CD8-positive, alpha-beta memory T cell (primary cell): ENCODE results near the gene C16orf78. TPM values are rescaled to one million over a fixed set of nuclear protein-coding genes. Genes with fewer than 3 reads are reported as not detected.

ENCODE experiments used
- CTCF ChIA-PET: fragments of 350-600 bp; sonication (Branson Sonifier 250); formaldehyde crosslinking; loops from one replicate; lab custom pipeline; 2021; ENCODE audit warnings: antibody characterized with exemption; lab: Charles Lee
- POLR2A ChIA-PET: fragments of 350-600 bp; sonication (Branson Sonifier 250); formaldehyde crosslinking; loops from one replicate; lab custom pipeline; 2021; ENCODE audit warnings: antibody characterized with exemption; lab: Charles Lee
- DNase-seq, 5 donors: peaks; one replicate each; pipeline versions ENCODE4 v3.0.0 to v3.0.0-alpha.2; 2020 to 2022; ENCODE audit warnings: mixed read lengths in 1 of 5
- H3K27ac ChIP-seq: one replicate; pipeline ENCODE4 v1.7.0; 2013; ENCODE audit warnings: low read depth, mild to moderate bottlenecking, low read length, moderate library complexity
- H3K27me3 ChIP-seq: 2 replicates; pipeline ENCODE4 v1.7.0; 2013; ENCODE audit warnings: low read length, mild to moderate bottlenecking; ENCODE audit not compliant: insufficient read depth, poor library complexity, severe bottlenecking
- H3K36me3 ChIP-seq: 2 replicates; pipeline ENCODE4 v1.7.0; 2013; ENCODE audit warnings: mild to moderate bottlenecking, low read length, moderate library complexity; ENCODE audit not compliant: insufficient read depth
- H3K4me1 ChIP-seq: 2 replicates; pipeline ENCODE4 v1.7.0; 2013; ENCODE audit warnings: mild to moderate bottlenecking, low read length, moderate library complexity; ENCODE audit not compliant: insufficient read depth
- H3K4me3 ChIP-seq: 2 replicates; pipeline ENCODE4 v1.7.0; 2013; ENCODE audit warnings: mild to moderate bottlenecking, low read length
- H3K9me3 ChIP-seq: 2 replicates; pipeline ENCODE4 v1.7.0; 2013; ENCODE audit warnings: mild to moderate bottlenecking, low read length
- H3K27ac Mint-ChIP-seq, 8 donors: one replicate each; pipeline ENCODE4 v1.8.0; 2020 to 2021; ENCODE audit warnings: mixed read lengths in 8 of 8, mild to moderate bottlenecking in 6 of 8, inconsistent platforms in 3 of 8, moderate library complexity in 3 of 8
- H3K27me3 Mint-ChIP-seq, 2 donors: one replicate each; pipeline ENCODE4 v1.8.0; 2020 to 2021; ENCODE audit warnings: mixed read lengths in 2 of 2, mild to moderate bottlenecking in 1 of 2, moderate library complexity in 1 of 2
- H3K36me3 Mint-ChIP-seq, 3 donors: one replicate each; pipeline ENCODE4 v1.8.0; 2020 to 2021; ENCODE audit warnings: mixed read lengths in 3 of 3, inconsistent platforms in 1 of 3, mild to moderate bottlenecking in 1 of 3
- H3K4me1 Mint-ChIP-seq, 3 donors: one replicate each; pipeline ENCODE4 v1.8.0; 2020 to 2021; ENCODE audit warnings: mixed read lengths in 3 of 3, inconsistent platforms in 1 of 3, mild to moderate bottlenecking in 1 of 3
- H3K4me3 Mint-ChIP-seq, 7 donors: one replicate each; pipeline ENCODE4 v1.8.0; 2020 to 2021; ENCODE audit warnings: mixed read lengths in 7 of 7, mild to moderate bottlenecking in 6 of 7, moderate library complexity in 4 of 7, inconsistent platforms in 2 of 7
- H3K9me3 Mint-ChIP-seq, 5 donors: one replicate each; pipeline ENCODE4 v1.8.0; 2020 to 2022; ENCODE audit warnings: mixed read lengths in 5 of 5, mild to moderate bottlenecking in 3 of 5, moderate library complexity in 2 of 5, inconsistent platforms in 1 of 5
- polyA plus RNA-seq: library from polyadenylated mRNA; unstranded; fragments of 300-500 nt; fragmentation: Illumina TruSeq; gene quantifications from one replicate; pipeline ENCODE4 v1.2.3, GENCODE V29; 2021
- total RNA-seq, 2 experiments: library from RNA; stranded (reverse); gene quantifications; one replicate each; pipeline ENCODE4 v1.2.3, GENCODE V29; 2021

The C16orf78 gene
- total and polyA plus RNA-seq, 3 experiments from 2014 or later: not detected

- no peaks in the 10 kb centered on the region for H3K4me1 ChIP-seq
- no peak for DNase-seq
- H3K9me3 Mint-ChIP-seq: no peaks in the 10 kb centered on the region
- no peak overlapping the region for H3K27ac ChIP-seq
- no peaks in the 10 kb centered on the region for H3K4me1 Mint-ChIP-seq
- H3K27ac Mint-ChIP-seq: peak overlapping the region in 1 of 8 donors; percentile 68
- H3K27me3 ChIP-seq: no peaks in the 10 kb centered on the region
- H3K4me3 ChIP-seq: no peak overlapping the region
- ChIA-PET POLR2A (no interaction called here), CTCF (no interaction called here)
- no peaks in the 10 kb centered on the region for H3K36me3 Mint-ChIP-seq
- no peaks in the 10 kb centered on the region for H3K9me3 ChIP-seq
- peaks cover 12 to 20% of the 10 kb centered on the region in 2 donors for H3K27me3 Mint-ChIP-seq
- no peaks in the 10 kb centered on the region for H3K36me3 ChIP-seq
- no peak overlapping the region for H3K4me3 Mint-ChIP-seq
These were observed 37.0 kb upstream of the C16orf78 start for GRCh38 chr16:49336581-49336980.

- Histone ChIP-seq H3K4me1 (no peaks in the 10 kb centered on the region), H3K36me3 (no peaks in the 10 kb centered on the region), H3K4me3 (no peak overlapping the region), H3K27ac (no peak overlapping the region), H3K9me3 (no peaks in the 10 kb centered on the region), H3K27me3 (no peaks in the 10 kb centered on the region)
- ChIA-PET CTCF (no interaction called here), POLR2A (no interaction called here)
- Mint-ChIP-seq H3K27me3 (peaks cover 14 to 20% of the 10 kb centered on the region in 2 donors), H3K36me3 (no peaks in the 10 kb centered on the region), H3K9me3 (no peaks in the 10 kb centered on the region), H3K4me1 (no peaks in the 10 kb centered on the region), H3K4me3 (no peak overlapping the region), H3K27ac (no peak overlapping the region)
- no peak for DNase-seq
These were observed 35.7 kb upstream of the C16orf78 start for GRCh38 chr16:49337814-49338350.

GRCh38 chr16:49338611-49339265 lies 34.9 kb upstream of the C16orf78 start:
- no peak overlapping the region for H3K4me3 Mint-ChIP-seq
- H3K36me3 Mint-ChIP-seq: no peaks in the 10 kb centered on the region
- no peak for DNase-seq
- no peaks in the 10 kb centered on the region for H3K4me1 Mint-ChIP-seq
- H3K27me3 Mint-ChIP-seq: peaks cover 14 to 20% of the 10 kb centered on the region in 2 donors
- Histone ChIP-seq H3K36me3 (no peaks in the 10 kb centered on the region), H3K4me1 (no peaks in the 10 kb centered on the region), H3K27me3 (no peaks in the 10 kb centered on the region), H3K27ac (no peak overlapping the region), H3K4me3 (no peak overlapping the region), H3K9me3 (no peaks in the 10 kb centered on the region)
- CTCF ChIA-PET: no interaction called here
- POLR2A ChIA-PET: no interaction called here
- no peak overlapping the region for H3K27ac Mint-ChIP-seq
- H3K9me3 Mint-ChIP-seq: no peaks in the 10 kb centered on the region

GRCh38 chr16:49340466-49340865 lies 33.1 kb upstream of the C16orf78 start:
- no peaks in the 10 kb centered on the region for H3K27me3 ChIP-seq
- H3K4me1 ChIP-seq: no peaks in the 10 kb centered on the region
- Mint-ChIP-seq H3K27me3 (peaks cover 14 to 20% of the 10 kb centered on the region in 2 donors), H3K4me3 (no peak overlapping the region), H3K9me3 (no peaks in the 10 kb centered on the region), H3K36me3 (no peaks in the 10 kb centered on the region), H3K27ac (no peak overlapping the region), H3K4me1 (no peaks in the 10 kb centered on the region)
- H3K4me3 ChIP-seq: no peak overlapping the region
- no peaks in the 10 kb centered on the region for H3K9me3 ChIP-seq
- DNase-seq: no peak
- POLR2A ChIA-PET: no interaction called here
- H3K27ac ChIP-seq: no peak overlapping the region
- CTCF ChIA-PET: no interaction called here
- no peaks in the 10 kb centered on the region for H3K36me3 ChIP-seq

- Mint-ChIP-seq H3K27me3 (peaks cover 12% of the 10 kb centered on the region in 2 donors), H3K9me3 (no peaks in the 10 kb centered on the region), H3K4me1 (no peaks in the 10 kb centered on the region), H3K36me3 (no peaks in the 10 kb centered on the region), H3K4me3 (no peak overlapping the region), H3K27ac (no peak overlapping the region)
- Histone ChIP-seq H3K4me3 (no peak overlapping the region), H3K27ac (no peak overlapping the region), H3K27me3 (no peaks in the 10 kb centered on the region), H3K4me1 (no peaks in the 10 kb centered on the region), H3K36me3 (no peaks in the 10 kb centered on the region), H3K9me3 (no peaks in the 10 kb centered on the region)
- CTCF ChIA-PET: no interaction called here
- POLR2A ChIA-PET: no interaction called here
- no peak for DNase-seq
These were observed 31.9 kb upstream of the C16orf78 start for GRCh38 chr16:49341706-49342105.

GRCh38 chr16:49342336-49343265 lies 31.0 kb upstream of the C16orf78 start:
- DNase-seq: no peak
- Histone ChIP-seq H3K36me3 (no peaks in the 10 kb centered on the region), H3K27ac (no peak overlapping the region), H3K9me3 (no peaks in the 10 kb centered on the region), H3K4me3 (no peak overlapping the region), H3K4me1 (no peaks in the 10 kb centered on the region), H3K27me3 (no peaks in the 10 kb centered on the region)
- peaks cover 12 to 14% of the 10 kb centered on the region in 2 donors for H3K27me3 Mint-ChIP-seq
- H3K9me3 Mint-ChIP-seq: no peaks in the 10 kb centered on the region
- POLR2A ChIA-PET: no interaction called here
- CTCF ChIA-PET: no interaction called here
- H3K27ac Mint-ChIP-seq: no peak overlapping the region
- H3K4me1 Mint-ChIP-seq: no peaks in the 10 kb centered on the region
- no peak overlapping the region for H3K4me3 Mint-ChIP-seq
- no peaks in the 10 kb centered on the region for H3K36me3 Mint-ChIP-seq

- Mint-ChIP-seq H3K4me1 (no peaks in the 10 kb centered on the region), H3K4me3 (no peak overlapping the region), H3K36me3 (no peaks in the 10 kb centered on the region), H3K27ac (no peak overlapping the region), H3K9me3 (no peaks in the 10 kb centered on the region), H3K27me3 (peaks cover 10 to 13% of the 10 kb centered on the region in 2 donors)
- H3K27me3 ChIP-seq: no peaks in the 10 kb centered on the region
- ChIA-PET POLR2A (no interaction called here), CTCF (no interaction called here)
- no peak overlapping the region for H3K27ac ChIP-seq
- no peaks in the 10 kb centered on the region for H3K9me3 ChIP-seq
- H3K4me3 ChIP-seq: no peak overlapping the region
- H3K4me1 ChIP-seq: no peaks in the 10 kb centered on the region
- H3K36me3 ChIP-seq: no peaks in the 10 kb centered on the region
- no peak for DNase-seq
These were observed 30.3 kb upstream of the C16orf78 start for GRCh38 chr16:49343291-49343690.

GRCh38 chr16:49344401-49344800 lies 29.2 kb upstream of the C16orf78 start:
- Mint-ChIP-seq H3K9me3 (no peaks in the 10 kb centered on the region), H3K36me3 (no peaks in the 10 kb centered on the region), H3K27ac (no peak overlapping the region), H3K4me3 (no peak overlapping the region), H3K27me3 (peaks cover 0 to 10% of the 10 kb centered on the region in 2 donors), H3K4me1 (no peaks in the 10 kb centered on the region)
- DNase-seq: no peak
- Histone ChIP-seq H3K27ac (no peak overlapping the region), H3K9me3 (no peaks in the 10 kb centered on the region), H3K27me3 (no peaks in the 10 kb centered on the region), H3K4me3 (no peak overlapping the region), H3K4me1 (no peaks in the 10 kb centered on the region), H3K36me3 (no peaks in the 10 kb centered on the region)
- CTCF ChIA-PET: no interaction called here
- POLR2A ChIA-PET: no interaction called here
